GM12872 (cell line): ENCODE results near the gene RGS6.

Experiments used
- TF ChIP-seq, protein P1 (sequence below): IDR thresholded peaks from 3 replicates; pipeline ENCODE4 v1.5.1; 2011; ENCODE audit warnings: low read depth, mild to moderate bottlenecking, low read length, moderate library complexity; ENCODE audit not compliant: insufficient read depth

Gene RGS6

DNA sequence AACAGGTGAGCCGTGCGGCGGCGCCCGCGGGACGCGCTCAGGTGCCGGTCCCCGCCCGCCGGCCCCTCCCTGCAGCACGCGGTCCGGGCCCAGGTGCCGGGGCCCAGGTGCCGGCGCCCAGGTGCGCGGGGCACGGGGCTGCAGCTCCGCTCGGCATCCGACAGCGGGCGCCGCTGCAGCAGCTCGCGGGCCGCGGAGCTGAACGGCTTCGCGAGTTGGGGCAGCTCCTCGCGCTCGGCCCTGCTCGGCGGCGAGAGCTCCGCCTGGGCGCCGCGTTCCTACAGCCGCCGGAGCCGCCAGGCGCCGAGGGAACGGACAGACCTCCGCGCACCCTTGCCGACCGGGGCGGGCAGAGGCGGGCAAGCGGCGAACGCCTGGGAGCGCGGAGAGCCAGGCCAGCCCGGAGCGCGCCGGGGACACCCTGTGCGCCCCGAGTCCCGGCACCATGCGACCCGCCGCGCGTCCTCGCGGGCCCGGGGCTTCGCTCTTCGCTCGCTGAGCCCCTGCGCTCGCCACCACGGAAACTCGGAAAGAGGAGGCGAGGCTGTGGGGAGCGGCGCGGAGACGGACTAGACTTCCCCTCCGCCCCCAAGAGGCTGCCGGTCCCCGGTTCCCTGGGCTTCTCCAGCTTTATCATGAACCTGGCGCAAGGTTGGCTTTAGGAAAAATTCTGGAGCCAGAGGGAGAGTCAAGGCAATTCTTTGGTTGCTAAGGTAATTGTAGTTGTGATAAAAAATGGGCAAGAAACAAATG, at the start of gene RGS6:
RGS6 (plus strand) TSS at position 201 of the 753 bp plus-strand sequence.
- TF ChIP-seq, protein P1, sequence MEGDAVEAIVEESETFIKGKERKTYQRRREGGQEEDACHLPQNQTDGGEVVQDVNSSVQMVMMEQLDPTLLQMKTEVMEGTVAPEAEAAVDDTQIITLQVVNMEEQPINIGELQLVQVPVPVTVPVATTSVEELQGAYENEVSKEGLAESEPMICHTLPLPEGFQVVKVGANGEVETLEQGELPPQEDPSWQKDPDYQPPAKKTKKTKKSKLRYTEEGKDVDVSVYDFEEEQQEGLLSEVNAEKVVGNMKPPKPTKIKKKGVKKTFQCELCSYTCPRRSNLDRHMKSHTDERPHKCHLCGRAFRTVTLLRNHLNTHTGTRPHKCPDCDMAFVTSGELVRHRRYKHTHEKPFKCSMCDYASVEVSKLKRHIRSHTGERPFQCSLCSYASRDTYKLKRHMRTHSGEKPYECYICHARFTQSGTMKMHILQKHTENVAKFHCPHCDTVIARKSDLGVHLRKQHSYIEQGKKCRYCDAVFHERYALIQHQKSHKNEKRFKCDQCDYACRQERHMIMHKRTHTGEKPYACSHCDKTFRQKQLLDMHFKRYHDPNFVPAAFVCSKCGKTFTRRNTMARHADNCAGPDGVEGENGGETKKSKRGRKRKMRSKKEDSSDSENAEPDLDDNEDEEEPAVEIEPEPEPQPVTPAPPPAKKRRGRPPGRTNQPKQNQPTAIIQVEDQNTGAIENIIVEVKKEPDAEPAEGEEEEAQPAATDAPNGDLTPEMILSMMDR, result peak; percentile 33; the same call in 1 of the 3 replicates

DNA sequence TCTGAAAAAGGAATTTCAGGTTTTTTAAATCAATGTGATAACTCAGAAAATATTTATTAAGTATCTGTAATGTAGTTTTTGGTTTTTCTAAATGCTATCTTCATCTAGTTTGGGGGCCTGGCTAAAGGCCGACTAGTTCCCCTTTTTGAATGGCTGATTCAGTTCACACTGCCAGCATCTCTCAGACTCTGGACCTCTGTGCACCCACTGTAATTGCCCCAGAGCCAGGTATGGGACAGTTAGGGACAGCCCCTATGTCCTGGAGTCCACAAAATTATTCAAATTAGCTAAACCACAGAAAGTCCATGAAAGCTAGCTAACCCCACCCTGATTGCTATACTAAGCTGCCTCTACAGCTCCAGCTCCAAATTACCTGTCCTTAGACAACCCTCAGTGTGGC, 49.1 kb upstream of the RGS6 start:
- TF ChIP-seq, protein P1, result no peak

DNA sequence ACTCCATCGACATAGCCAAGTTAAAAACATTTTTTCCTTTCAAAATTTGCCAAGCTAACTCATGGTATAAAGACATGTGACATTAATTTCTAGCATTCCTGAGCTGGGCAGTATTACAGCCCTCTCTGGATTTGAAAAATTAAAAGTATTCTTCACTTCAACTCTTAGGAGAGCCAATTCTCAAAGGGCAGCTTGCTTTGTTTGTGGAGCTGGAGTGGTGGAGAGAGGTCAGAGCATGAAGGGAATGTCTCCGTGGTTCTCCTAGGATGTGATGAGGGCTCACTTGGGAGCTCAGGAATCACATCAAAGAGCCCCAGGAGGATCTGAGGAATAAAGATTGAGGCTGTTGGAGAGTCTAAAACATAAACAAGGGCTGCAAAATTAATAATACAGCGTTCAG, 46.9 kb upstream of the RGS6 start:
- TF ChIP-seq, protein P1, result no peak

DNA sequence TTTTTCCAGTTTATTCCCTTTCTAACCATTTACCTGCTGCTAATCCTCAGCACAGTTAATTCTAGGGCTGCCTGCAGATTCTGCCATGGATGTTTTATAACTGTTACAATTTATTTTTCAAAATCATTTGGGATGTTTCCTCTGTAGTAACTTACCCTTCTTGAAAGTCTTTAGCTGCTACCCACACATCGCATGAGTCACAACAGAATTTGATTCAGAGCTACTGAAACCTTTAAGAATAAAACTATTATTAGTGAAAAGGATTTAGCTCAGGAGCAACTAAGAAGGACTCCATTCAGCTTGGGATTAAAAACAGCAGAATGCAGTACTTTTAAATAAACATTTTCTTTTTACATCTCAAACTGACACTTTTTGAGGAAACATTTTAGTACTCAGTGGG, 41.7 kb upstream of the RGS6 start:
- TF ChIP-seq, protein P1, result no peak

DNA sequence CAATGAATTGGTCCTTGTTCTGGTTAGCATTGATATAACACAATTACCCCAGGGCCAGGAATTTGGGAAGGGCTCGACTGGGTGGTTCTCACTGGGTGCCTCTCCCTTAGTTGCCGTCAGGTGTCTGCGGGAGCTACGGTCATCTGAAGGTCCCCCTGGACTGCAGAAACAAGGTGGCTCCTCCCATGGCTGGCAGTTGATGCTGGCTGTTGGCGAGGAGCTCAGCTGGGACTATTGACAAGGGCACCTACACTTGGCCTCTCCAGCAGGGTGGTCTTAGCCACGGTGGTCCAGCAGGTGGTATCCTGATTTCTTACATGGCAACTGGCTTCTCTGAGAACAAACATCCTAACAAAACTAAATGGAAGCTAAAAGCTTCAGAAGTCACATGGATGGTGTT, 41.0 kb upstream of the RGS6 start:
- TF ChIP-seq, protein P1, result no peak

DNA sequence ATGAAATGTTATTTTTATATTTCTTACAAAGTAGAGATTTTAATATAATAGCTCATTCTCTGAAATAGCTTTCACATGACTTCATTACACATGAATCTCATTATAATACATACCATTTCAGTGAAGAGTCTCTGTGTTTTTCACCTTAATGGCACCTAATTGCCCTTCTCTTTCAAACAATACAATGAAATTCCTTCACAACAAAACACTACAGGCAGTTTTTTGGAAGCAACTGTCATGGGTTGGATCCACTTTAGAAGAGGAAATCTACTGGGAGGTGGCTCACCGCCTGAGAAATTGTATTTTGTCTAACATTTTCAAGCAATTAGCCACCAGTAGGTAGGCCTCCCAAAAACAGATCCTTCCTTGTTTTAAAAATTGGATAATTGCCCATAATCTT, 40.3 kb upstream of the RGS6 start:
- TF ChIP-seq, protein P1, result no peak

DNA sequence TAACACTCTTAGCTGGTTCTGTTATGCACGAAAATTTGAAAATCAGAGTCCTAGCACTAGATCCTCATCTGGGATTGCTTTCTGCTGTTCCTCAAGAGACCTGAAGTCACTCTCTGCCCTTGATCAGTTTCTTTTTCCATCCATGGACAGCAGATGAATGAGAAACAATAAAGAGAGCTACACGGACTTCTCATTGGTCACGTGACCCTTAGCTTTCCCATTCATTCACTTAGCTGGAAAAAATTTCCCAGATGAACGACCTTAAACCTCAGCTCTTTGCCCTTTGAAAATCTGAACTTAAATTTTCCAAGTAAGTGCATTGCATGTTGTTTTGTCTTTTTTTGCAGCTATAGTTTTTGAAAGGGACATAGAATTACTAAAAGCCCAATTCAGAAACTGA, 27.2 kb upstream of the RGS6 start:
- TF ChIP-seq, protein P1, result no peak
